GM18517 (cell line): Measurements from ENCODE around the gene USP25.

Source experiments
- ATAC-seq: cut with Tn5 transposase; IDR thresholded peaks from one replicate; pipeline ENCODE4 v1.9.1; 2021; ENCODE audit warnings: mild to moderate bottlenecking, moderate library complexity; ENCODE audit not compliant: unreplicated experiment

Gene USP25

GRCh38 chr21:15755125-15755524, 25.3 kb downstream of the USP25 start:
- ATAC-seq, result no peak

DNA sequence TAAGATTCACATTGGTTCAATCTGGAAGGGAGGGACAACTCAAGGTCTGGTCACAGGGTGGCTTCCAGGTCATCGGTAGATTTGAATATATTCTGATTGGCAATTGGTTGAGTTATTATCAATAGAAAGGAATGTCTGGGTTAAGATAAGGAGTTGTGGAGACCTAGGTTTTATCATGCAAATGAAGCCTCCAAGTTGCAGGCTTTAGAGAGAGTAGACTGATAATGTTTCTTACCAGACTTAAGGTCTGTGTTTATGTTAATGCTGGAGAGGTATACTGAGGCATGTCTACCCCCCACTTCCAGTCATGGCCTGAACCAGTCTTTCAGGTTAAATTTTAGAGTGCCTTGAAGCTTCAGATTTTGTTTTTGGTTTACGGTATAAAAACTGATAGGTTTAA, 29.7 kb downstream of the USP25 start:
- no peak for ATAC-seq

DNA sequence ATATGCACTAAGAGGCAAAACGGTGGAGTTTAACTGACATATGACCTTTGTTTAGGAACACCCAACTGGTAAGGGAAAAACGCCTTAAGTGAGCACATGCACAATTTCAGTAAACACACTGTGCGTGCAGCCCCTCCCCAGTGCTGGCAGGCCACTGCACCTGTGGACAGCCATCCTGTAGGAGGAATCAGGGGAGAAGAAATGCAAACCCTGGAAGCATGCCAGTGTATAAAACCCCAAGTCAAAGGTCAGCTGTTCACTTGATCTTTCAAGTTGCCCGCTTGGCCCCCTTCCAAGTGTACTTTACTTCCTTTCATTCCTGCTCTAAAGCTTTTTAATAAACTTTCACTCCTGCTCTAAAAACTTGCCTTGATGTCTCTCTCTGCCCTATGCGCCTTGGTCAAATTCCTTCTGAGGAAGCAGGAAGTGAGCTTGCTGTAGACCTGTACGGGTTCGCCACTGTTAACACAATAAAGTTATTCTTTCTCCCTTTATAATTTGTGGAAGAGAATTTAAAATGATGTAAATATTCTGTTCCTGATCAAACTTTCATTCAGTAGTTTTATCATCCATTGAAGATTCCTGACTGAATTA, 31.8 kb downstream of the USP25 start:
- no peak for ATAC-seq

- ATAC-seq, result no peak
These were observed 33.6 kb downstream of the USP25 start for GRCh38 chr21:15763359-15763758.

- no peak for ATAC-seq
These were observed 35.1 kb downstream of the USP25 start for GRCh38 chr21:15764878-15765277.

GRCh38 chr21:15766952-15767603, 37.3 kb downstream of the USP25 start:
- no peak for ATAC-seq

- no peak for ATAC-seq
These were observed 38.3 kb downstream of the USP25 start for GRCh38 chr21:15768045-15768601.

- ATAC-seq, result no peak
These were observed 39.1 kb downstream of the USP25 start for GRCh38 chr21:15768853-15769252.

- ATAC-seq, result no peak
These were observed 41.5 kb downstream of the USP25 start for GRCh38 chr21:15771311-15771710.

GRCh38 chr21:15772654-15773053, 42.9 kb downstream of the USP25 start:
- no peak for ATAC-seq

GRCh38 chr21:15774590-15774989, 44.8 kb downstream of the USP25 start:
- ATAC-seq, result no peak

DNA sequence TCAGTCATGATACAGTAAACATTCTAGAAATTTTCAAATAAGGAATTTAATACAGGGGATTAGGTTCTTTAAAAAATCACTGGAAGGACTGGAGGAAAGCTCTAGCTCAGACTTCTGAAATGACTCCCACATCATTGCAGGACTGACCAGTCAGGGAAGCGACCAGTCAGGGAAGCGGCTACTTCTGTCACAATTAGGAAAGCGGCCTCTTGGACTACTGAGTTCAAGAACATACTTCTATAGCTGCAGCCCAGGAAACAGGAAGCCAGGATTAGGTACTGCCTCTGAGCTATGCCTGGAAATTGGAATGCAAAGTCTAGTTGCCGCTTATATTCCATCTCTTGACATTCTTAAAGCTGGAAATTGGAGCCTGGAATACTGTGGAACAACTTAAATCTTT, 45.5 kb downstream of the USP25 start:
- no peak for ATAC-seq

GRCh38 chr21:15775981-15776380, 46.2 kb downstream of the USP25 start:
- ATAC-seq, result no peak

GRCh38 chr21:15776818-15777217, 47.0 kb downstream of the USP25 start:
- ATAC-seq, result no peak

GRCh38 chr21:15781986-15782385, 52.2 kb downstream of the USP25 start:
- ATAC-seq, result no peak

- ATAC-seq, result no peak
These were observed 59.2 kb downstream of the USP25 start for GRCh38 chr21:15788847-15789523.

DNA sequence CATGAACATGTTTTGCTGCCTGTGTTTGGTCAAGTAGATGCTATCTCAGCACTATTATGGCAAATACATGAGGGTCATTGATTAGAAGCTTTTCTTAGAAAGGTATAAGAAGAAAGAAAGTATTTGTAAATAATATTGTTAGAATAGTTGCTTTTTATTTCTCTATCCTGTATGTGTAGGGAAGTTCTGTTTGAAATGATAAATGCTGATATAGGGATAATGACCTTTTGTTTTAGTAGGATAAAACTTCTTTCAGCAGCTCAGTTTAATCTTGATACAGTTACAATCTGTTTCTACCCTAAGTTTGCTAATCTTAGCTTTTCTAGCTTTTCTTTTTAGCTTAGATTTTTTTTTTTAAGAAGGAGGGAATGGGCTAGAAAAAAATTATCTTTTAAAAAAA, 63.3 kb downstream of the USP25 start:
- no peak for ATAC-seq

GRCh38 chr21:15793550-15794235, 63.9 kb downstream of the USP25 start:
- ATAC-seq, result no peak

- ATAC-seq, result no peak
These were observed 64.6 kb downstream of the USP25 start for GRCh38 chr21:15794277-15794912.

DNA sequence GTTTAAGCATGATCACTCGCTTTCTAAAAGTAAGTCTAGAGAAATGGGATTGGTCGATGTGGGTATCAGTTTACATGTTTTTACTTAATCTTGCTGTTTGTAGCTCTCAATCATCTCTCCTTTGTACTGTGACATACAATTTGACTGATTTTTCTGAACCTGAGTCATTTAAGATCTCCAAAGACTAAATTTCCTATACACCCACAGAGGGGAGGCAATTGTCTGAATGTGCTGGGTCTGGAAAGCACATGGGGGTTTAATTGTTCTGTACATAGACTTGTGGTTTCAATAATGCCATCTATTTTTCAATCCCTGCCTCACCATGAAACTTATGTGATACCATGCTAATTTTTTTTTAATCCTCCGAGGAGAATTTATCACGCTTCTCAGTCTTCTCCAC, 65.8 kb downstream of the USP25 start:
- no peak for ATAC-seq
